Pancreas (tissue), 10 donors: ENCODE results near the gene CDKL1. TPM values are rescaled to one million over a fixed set of nuclear protein-coding genes. Genes with fewer than 3 reads are reported as not detected.
A peak's percentile ranks its signal among the peaks of the same experiment; 100 is the strongest.
"Not testable (repeated sequence)": the region's sequence is repeated elsewhere in the genome, so short reads cannot be mapped to it uniquely, and the experiment has no call there.

Experiments used
- ATAC-seq, 4 donors: fragments of 200-7000 bp; cut with Tn5 transposase; one replicate each; pipeline versions ENCODE4 v1.8.0 to v1.9.1; 2020; ENCODE audit warnings: mild to moderate bottlenecking in 4 of 4, moderate library complexity in 4 of 4
- DNase-seq, 6 donors: peaks; one replicate each; pipeline ENCODE4 v3.0.0-alpha.2; 2020
- FAIRE-seq: peaks from 2 replicates; lab custom pipeline; 2012; peaks lifted over from hg19 to GRCh38; lab: Jason Lieb, UNC
- H3K27ac ChIP-seq, 4 donors: fragments of 200-600 bp; sonication (generic); 1 replicate in 3 of 4; 2 replicates in 1 of 4; pipeline versions ENCODE4 v1.5.0 to v1.8.0; 2020
- H3K27me3 ChIP-seq, 4 donors: fragments of 200-600 bp; one replicate each; pipeline ENCODE4 v1.8.0; 2021
- H3K36me3 ChIP-seq, 3 donors: fragments of 200-600 bp; sonication (generic) in 1 of 3; one replicate each; pipeline versions ENCODE4 v1.5.0 to v1.8.0; 2020 to 2021
- H3K4me1 ChIP-seq, 3 donors: fragments of 200-600 bp; one replicate each; pipeline ENCODE4 v1.8.0; 2021
- H3K4me3 ChIP-seq, 4 donors: fragments of 200-600 bp; sonication (generic) in 2 of 4; one replicate each; pipeline versions ENCODE4 v1.5.0 to v1.8.0; 2020 to 2021
- H3K9me3 ChIP-seq, 4 donors: fragments of 200-600 bp; one replicate each; pipeline ENCODE4 v1.8.0; 2021
- CTCF ChIP-seq, 4 donors: fragments of 200-600 bp; sonication (generic) in 3 of 4; IDR thresholded peaks; one replicate each; pipeline versions ENCODE4 v1.5.0 to v1.8.0; 2021; ENCODE audit warnings: antibody characterized with exemption in 4 of 4
- WGBS, 2 donors: extraction: QIAGEN DNeasy Blood & Tissue Kit; methylation state at CpG; one replicate each; pipeline ENCODE4 v1.1.7; 2013; 5-methylcytosine and 5-hydroxymethylcytosine counted together
- intact Hi-C, 3 donors: fragments of 100-400 bp; cut with DNase I; formaldehyde crosslinking; loops; one replicate each; pipeline versions ENCODE4 v1.11.1 to v1.14.2; 2022
- polyA plus RNA-seq, 2 donors: library from polyadenylated mRNA; stranded (reverse); fragments of 200-250 nt; gene quantifications; one replicate each; pipeline ENCODE4 v1.2.3, GENCODE V29; 2013
- total RNA-seq, 6 donors: library from RNA; stranded (reverse); fragmentation: NEBNext Ultra II Directional in 4 of 6; extraction: Animal tissue kit (Norgen Biotek cat#: 25700) in 4 of 6; gene quantifications; one replicate each; pipeline versions ENCODE4 v1.2.1 to v1.2.4, GENCODE V29; 2021 to 2023
- donor health status: healthy with polysubstance abuse.
- donor health status: DM: no; HTN: no; CAD: no; lungs with moderate emphysema.
- donor health status: DM: no; HTN: no; CAD: no.
- donor health status: control.
- donor health status: control.
- donor health status: Bipolar disorder and iron deficiency.
- donor health status: DM: yes; HTN: yes; CAD: no.
- donor health status: DM: no; HTN: no; CAD: no.
- donor health status: DM: no; HTN: no; CAD: no.
- donor health status: DM: yes; HTN: yes; CAD: no.

CDKL1 gene
- total and polyA plus RNA-seq, 8 donors: 0.56 to 5.5 (median 3.7) TPM

GRCh38 chr14:50320283-50320682 lies 76.4 kb downstream of the CDKL1 start:
- DNase-seq (no peak), FAIRE-seq (no peak), ATAC-seq (peak in 3 of 4 donors; percentile 24 to 72 (median 31))
- Histone ChIP-seq H3K27me3 (no peaks in the 10 kb centered on the region), H3K4me1 (peaks cover 0 to 7% (median 6%) of the 10 kb centered on the region in 3 donors), H3K9me3 (no peaks in the 10 kb centered on the region), H3K27ac (peak overlapping the region in 1 of 4 donors; percentile 62), H3K36me3 (peaks cover 0 to 3% (median 0%) of the 10 kb centered on the region in 3 donors), H3K4me3 (no peak overlapping the region)
- 80 to 87% methylated on average over 8 of the region's 8 CpGs for WGBS, 2 donors
- intact Hi-C loops: loop anchor here in 2 of 3 donors (5.0 to 10.0 kb wide), 2 partner anchors 205 to 212 kb away; partner anchors contain the start of gene MAP4K5 (in 1 of the 2)
- no peak for TF ChIP-seq CTCF (IDR thresholded peaks at IDR 0.05)

- no peaks in the 10 kb centered on the region for H3K9me3 ChIP-seq
- no peak overlapping the region for H3K4me3 ChIP-seq
- intact Hi-C loops: loop anchor here in 2 of 3 donors (5.0 to 10.0 kb wide), 3 partner anchors 205 to 455 kb away; partner anchors contain the start of gene MAP4K5 (in 1 of the 2)
- TF ChIP-seq CTCF (IDR thresholded peaks at IDR 0.05): no peak
- WGBS, 2 donors: 78 to 86% methylated on average over 2 of the region's 2 CpGs
- FAIRE-seq (no peak), DNase-seq (no peak), ATAC-seq (no peak)
- H3K27me3 ChIP-seq: no peaks in the 10 kb centered on the region
- H3K4me1 ChIP-seq: peaks cover 0 to 7% (median 6%) of the 10 kb centered on the region in 3 donors
- peaks cover 0 to 3% (median 0%) of the 10 kb centered on the region in 3 donors for H3K36me3 ChIP-seq
- no peak overlapping the region for H3K27ac ChIP-seq
Observed at GRCh38 chr14:50319721-50320120, 77.0 kb downstream of the CDKL1 start.

GRCh38 chr14:50319293-50319692 lies 77.4 kb downstream of the CDKL1 start:
- ATAC-seq (no peak), DNase-seq (no peak), FAIRE-seq (no peak)
- WGBS, 2 donors: 66 to 77% methylated on average over 1 of the region's 1 CpG
- Histone ChIP-seq H3K9me3 (no peaks in the 10 kb centered on the region), H3K4me3 (no peak overlapping the region), H3K27ac (no peak overlapping the region), H3K27me3 (no peaks in the 10 kb centered on the region), H3K4me1 (peaks cover 0 to 7% (median 6%) of the 10 kb centered on the region in 3 donors), H3K36me3 (no peaks in the 10 kb centered on the region)
- TF ChIP-seq CTCF (IDR thresholded peaks at IDR 0.05): no peak
- intact Hi-C loops: loop anchor here in 1 of 3 donors (10.0 kb wide), 1 partner anchor 456 kb away; no protein-coding TSS in a partner anchor

- DNase-seq: no peak
- H3K9me3 ChIP-seq: no peaks in the 10 kb centered on the region
- H3K4me3 ChIP-seq: no peak overlapping the region
- no peak overlapping the region for H3K27ac ChIP-seq
- TF ChIP-seq CTCF (IDR thresholded peaks at IDR 0.05): peak in 2 of 4 donors; percentile 39 to 53
- no peaks in the 10 kb centered on the region for H3K27me3 ChIP-seq
- intact Hi-C loops: loop anchor here in 1 of 3 donors (10.0 kb wide), 1 partner anchor 457 kb away; no protein-coding TSS in a partner anchor
- ATAC-seq: peak in 1 of 4 donors; percentile 26
- peak; percentile 39 for FAIRE-seq
- H3K36me3 ChIP-seq: no peaks in the 10 kb centered on the region
- WGBS, 2 donors: 33 to 39% methylated on average over 4 of the region's 4 CpGs
- H3K4me1 ChIP-seq: peaks cover 6 to 12% (median 11%) of the 10 kb centered on the region in 3 donors
Observed at GRCh38 chr14:50318031-50318626, 78.6 kb downstream of the CDKL1 start.

GRCh38 chr14:50314098-50314497 lies 82.6 kb downstream of the CDKL1 start:
- 95 to 98% methylated on average over 3 of the region's 3 CpGs for WGBS, 2 donors
- not testable (repeated sequence) for H3K4me3 ChIP-seq, ATAC-seq, FAIRE-seq, H3K9me3 ChIP-seq, H3K27me3 ChIP-seq, H3K36me3 ChIP-seq, H3K27ac ChIP-seq, DNase-seq
- intact Hi-C loops: loop anchor here in 1 of 3 donors (10.0 kb wide), 1 partner anchor 461 kb away; no protein-coding TSS in a partner anchor
- peaks cover 8 to 13% (median 10%) of the 10 kb centered on the region in 3 donors for H3K4me1 ChIP-seq
